Measurements from ENCODE around the gene AEN. TPM values are rescaled to one million over a fixed set of nuclear protein-coding genes. Genes with fewer than 3 reads are reported as not detected.

AEN gene
- total RNA-seq, 1 donor from 2014 or later = 10.3 TPM

DNA sequence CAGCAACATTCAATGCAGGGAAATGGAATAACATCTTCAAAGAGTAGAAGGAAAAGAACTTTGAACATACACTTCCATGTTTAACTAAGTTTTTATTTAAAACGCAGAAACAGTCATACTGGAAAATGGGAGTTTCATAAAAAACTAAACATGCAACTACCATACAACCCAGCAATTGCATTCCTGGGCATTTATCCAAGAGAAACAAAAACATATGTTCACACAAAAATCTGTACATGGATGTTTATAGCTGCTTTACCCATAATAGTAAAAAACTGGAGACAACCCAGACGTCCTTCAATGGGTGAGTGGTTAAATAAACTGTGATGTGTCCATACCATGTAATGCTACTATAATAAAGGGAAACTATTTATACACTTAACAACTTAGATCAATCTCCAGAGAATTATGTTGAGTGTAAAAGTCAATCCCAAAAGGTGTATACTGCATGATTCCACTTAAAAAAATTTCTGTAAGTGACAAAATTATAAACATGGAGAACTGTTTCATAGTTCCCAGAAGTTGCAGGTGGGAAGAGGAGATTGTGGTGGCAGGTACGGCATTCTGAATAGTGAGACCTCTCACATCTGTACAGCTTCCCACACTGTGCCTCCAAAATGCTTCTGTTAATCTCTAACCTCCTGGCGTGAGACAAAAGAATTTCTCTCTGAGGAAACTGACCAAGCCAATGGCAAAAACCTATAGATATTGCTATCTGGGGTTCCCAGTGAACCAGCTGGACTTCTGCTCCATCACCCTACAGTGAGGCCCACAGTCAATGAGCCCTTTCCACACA lies 40.8 kb downstream of the AEN start:
- intact Hi-C loops (cut with micrococcal nuclease) = no loop called here
- no peak for DNase-seq
- Histone ChIP-seq H3K4me1 (peaks cover 10% of the 10 kb centered on the region), H3K27ac (replicated peaks) (no peak overlapping the region), H3K36me3 (no peaks in the 10 kb centered on the region), H3K4me3 (no peak overlapping the region), H3K9me3 (replicated peaks) (no peaks in the 10 kb centered on the region), H3K27me3 (ENCODE audit: low read depth) (peaks cover 20% of the 10 kb centered on the region)
- TF ChIP-seq, protein P1, sequence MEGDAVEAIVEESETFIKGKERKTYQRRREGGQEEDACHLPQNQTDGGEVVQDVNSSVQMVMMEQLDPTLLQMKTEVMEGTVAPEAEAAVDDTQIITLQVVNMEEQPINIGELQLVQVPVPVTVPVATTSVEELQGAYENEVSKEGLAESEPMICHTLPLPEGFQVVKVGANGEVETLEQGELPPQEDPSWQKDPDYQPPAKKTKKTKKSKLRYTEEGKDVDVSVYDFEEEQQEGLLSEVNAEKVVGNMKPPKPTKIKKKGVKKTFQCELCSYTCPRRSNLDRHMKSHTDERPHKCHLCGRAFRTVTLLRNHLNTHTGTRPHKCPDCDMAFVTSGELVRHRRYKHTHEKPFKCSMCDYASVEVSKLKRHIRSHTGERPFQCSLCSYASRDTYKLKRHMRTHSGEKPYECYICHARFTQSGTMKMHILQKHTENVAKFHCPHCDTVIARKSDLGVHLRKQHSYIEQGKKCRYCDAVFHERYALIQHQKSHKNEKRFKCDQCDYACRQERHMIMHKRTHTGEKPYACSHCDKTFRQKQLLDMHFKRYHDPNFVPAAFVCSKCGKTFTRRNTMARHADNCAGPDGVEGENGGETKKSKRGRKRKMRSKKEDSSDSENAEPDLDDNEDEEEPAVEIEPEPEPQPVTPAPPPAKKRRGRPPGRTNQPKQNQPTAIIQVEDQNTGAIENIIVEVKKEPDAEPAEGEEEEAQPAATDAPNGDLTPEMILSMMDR (IDR thresholded peaks at IDR 0.05; ENCODE audit: borderline replicate concordance) = no peak

DNA sequence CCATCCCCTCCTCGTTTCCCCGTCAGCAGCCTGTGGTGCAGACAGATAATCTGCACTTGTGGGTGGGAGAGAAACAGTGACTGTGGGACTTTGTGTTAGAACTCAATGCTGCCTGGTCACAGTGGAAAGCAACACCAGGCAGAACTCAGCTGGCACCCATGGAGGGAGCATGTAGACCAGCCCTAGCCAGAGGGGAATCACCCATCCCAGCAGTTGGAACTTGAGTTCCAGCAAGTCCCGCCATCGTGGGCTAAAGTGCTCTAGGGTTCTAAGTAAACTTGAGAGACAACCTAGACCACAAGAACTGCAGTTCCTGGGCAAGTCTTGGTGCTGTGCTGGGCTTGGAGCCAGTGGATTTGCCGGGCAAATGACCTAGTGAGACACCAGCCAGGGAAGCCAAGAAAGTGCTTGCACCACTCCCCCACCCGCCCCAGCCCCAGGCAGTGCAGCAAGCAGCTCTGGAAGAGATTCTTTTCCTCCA lies 42.0 kb downstream of the AEN start:
- Histone ChIP-seq H3K4me1 (peaks cover 10% of the 10 kb centered on the region), H3K27ac (replicated peaks) (no peak overlapping the region), H3K27me3 (ENCODE audit: low read depth) (peaks cover 20% of the 10 kb centered on the region), H3K9me3 (replicated peaks) (no peaks in the 10 kb centered on the region), H3K36me3 (no peaks in the 10 kb centered on the region), H3K4me3 (no peak overlapping the region)
- intact Hi-C loops (cut with micrococcal nuclease) = no loop called here
- DNase-seq = no peak
- TF ChIP-seq, protein P1 (IDR thresholded peaks at IDR 0.05; ENCODE audit: borderline replicate concordance) = no peak

- H3K36me3 ChIP-seq = no peaks in the 10 kb centered on the region
- no peak for DNase-seq
- no peaks in the 10 kb centered on the region for H3K9me3 ChIP-seq (replicated peaks)
- H3K27me3 ChIP-seq (ENCODE audit: low read depth) = peaks cover 21% of the 10 kb centered on the region
- H3K4me1 ChIP-seq = peaks cover 9% of the 10 kb centered on the region
- no peak overlapping the region for H3K4me3 ChIP-seq
- intact Hi-C loops (cut with micrococcal nuclease) = no loop called here
- no peak overlapping the region for H3K27ac ChIP-seq (replicated peaks)
- TF ChIP-seq, protein P1 (IDR thresholded peaks at IDR 0.05; ENCODE audit: borderline replicate concordance) = peak; percentile 42
Observed at GRCh38 chr15:88664151-88664778, 43.1 kb downstream of the AEN start.

GRCh38 chr15:88674661-88675060 lies 53.5 kb downstream of the AEN start:
- intact Hi-C loops (cut with micrococcal nuclease) = no loop called here
- TF ChIP-seq, protein P1 (IDR thresholded peaks at IDR 0.05; ENCODE audit: borderline replicate concordance) = no peak
- DNase-seq = no peak
- Histone ChIP-seq H3K4me3 (no peak overlapping the region), H3K36me3 (no peaks in the 10 kb centered on the region), H3K4me1 (no peaks in the 10 kb centered on the region), H3K27me3 (ENCODE audit: low read depth) (peaks cover 44% of the 10 kb centered on the region), H3K27ac (replicated peaks) (no peak overlapping the region), H3K9me3 (replicated peaks) (peaks cover 15% of the 10 kb centered on the region)

GRCh38 chr15:88678755-88679154 lies 57.6 kb downstream of the AEN start:
- Histone ChIP-seq H3K4me3 (no peak overlapping the region), H3K4me1 (no peaks in the 10 kb centered on the region), H3K27me3 (ENCODE audit: low read depth) (peaks cover 11% of the 10 kb centered on the region), H3K9me3 (replicated peaks) (peaks cover 4% of the 10 kb centered on the region), H3K36me3 (no peaks in the 10 kb centered on the region), H3K27ac (replicated peaks) (no peak overlapping the region)
- intact Hi-C loops (cut with micrococcal nuclease) = no loop called here
- TF ChIP-seq, protein P1 (IDR thresholded peaks at IDR 0.05; ENCODE audit: borderline replicate concordance) = no peak
- DNase-seq = no peak

Data from left ventricle myocardium inferior (tissue), 1 donor.